CD14-positive monocyte (primary cell): ENCODE results near the gene RSPRY1. TPM values are rescaled to one million over a fixed set of nuclear protein-coding genes. Genes with fewer than 3 reads are reported as not detected.
A peak's percentile ranks its signal among the peaks of the same experiment; 100 is the strongest.
"Not testable (repeated sequence)": the region's sequence is repeated elsewhere in the genome, so short reads cannot be mapped to it uniquely, and the experiment has no call there.

Experiments used
- DNase-seq, 3 donors: peaks; one replicate each; pipeline ENCODE4 v3.0.0-alpha.2; 2011 to 2022
- H2AFZ ChIP-seq: 2 replicates; pipeline ENCODE4 v1.6.0; 2012; ENCODE audit warnings: mild to moderate bottlenecking, low read depth, low read length, inconsistent platforms; ENCODE audit not compliant: insufficient read depth, poor library complexity, severe bottlenecking
- H3K27ac ChIP-seq, 2 donors: 1 replicate in 1 of 2; 2 replicates in 1 of 2; pipeline ENCODE4 v1.5.1; 2012 to 2013; ENCODE audit warnings: low read length in 2 of 2, control low read depth in 1 of 2, inconsistent platforms in 1 of 2, low read depth in 1 of 2, mild to moderate bottlenecking in 1 of 2
- H3K27me3 ChIP-seq, 2 donors: one replicate each; pipeline versions ENCODE4 v1.6.0 to v1.6.1; 2011 to 2013; ENCODE audit warnings: low read length in 2 of 2; ENCODE audit not compliant: control insufficient read depth in 2 of 2, insufficient read depth in 2 of 2
- H3K36me3 ChIP-seq, 2 donors: replicated peaks in 1 of 2; 1 replicate in 1 of 2; 2 replicates in 1 of 2; pipeline versions ENCODE4 v1.5.1 to v1.6.1; 2012 to 2013; ENCODE audit warnings: low read length in 2 of 2, control low read depth in 1 of 2, inconsistent platforms in 1 of 2, mild to moderate bottlenecking in 1 of 2; ENCODE audit not compliant: insufficient read depth in 2 of 2, control insufficient read depth in 1 of 2
- H3K4me1 ChIP-seq, 2 donors: 1 replicate in 1 of 2; 2 replicates in 1 of 2; pipeline versions ENCODE4 v1.5.1 to v1.6.1; 2012 to 2013; ENCODE audit warnings: low read length in 2 of 2, control low read depth in 1 of 2, inconsistent platforms in 1 of 2, mild to moderate bottlenecking in 1 of 2, moderate library complexity in 1 of 2; ENCODE audit not compliant: insufficient read depth in 2 of 2, control insufficient read depth in 1 of 2
- H3K4me2 ChIP-seq: replicated peaks from 2 replicates; pipeline ENCODE3; 2012; ENCODE audit warnings: low read length, moderate library complexity, mild to moderate bottlenecking; ENCODE audit not compliant: poor library complexity, severe bottlenecking; ENCODE audit errors: extremely low read depth
- H3K4me3 ChIP-seq, 3 experiments: fragments of 200-600 bp in 1 of 3; sonication (generic) in 1 of 3; replicated peaks in 1 of 3; 1 replicate in 2 of 3; 2 replicates in 1 of 3; pipeline ENCODE4 v1.5.1; 2011 to 2013; ENCODE audit warnings: low read length in 3 of 3, mild to moderate bottlenecking in 3 of 3, control low read depth in 2 of 3, low read depth in 2 of 3, inconsistent platforms in 1 of 3, moderate library complexity in 1 of 3
- H3K79me2 ChIP-seq: 2 replicates; pipeline ENCODE4 v1.6.0; 2012; ENCODE audit warnings: mild to moderate bottlenecking, control low read depth, inconsistent platforms, low read length, moderate library complexity; ENCODE audit not compliant: insufficient read depth
- H3K9ac ChIP-seq: 2 replicates; pipeline ENCODE4 v1.6.0; 2017; ENCODE audit warnings: low read length, mild to moderate bottlenecking; ENCODE audit not compliant: insufficient read depth, poor library complexity, severe bottlenecking
- H3K9me3 ChIP-seq, 2 donors: replicated peaks in 1 of 2; 1 replicate in 1 of 2; 2 replicates in 1 of 2; pipeline versions ENCODE4 v1.5.1 to v1.6.1; 2012 to 2013; ENCODE audit warnings: low read length in 2 of 2, control low read depth in 1 of 2; ENCODE audit not compliant: control insufficient read depth in 1 of 2, insufficient read depth in 1 of 2
- H4K20me1 ChIP-seq: 2 replicates; pipeline ENCODE4 v1.6.0; 2012; ENCODE audit warnings: mild to moderate bottlenecking, low read length, control low read depth, moderate library complexity; ENCODE audit not compliant: insufficient read depth
- H3K27ac Mint-ChIP-seq, 7 donors: one replicate each; pipeline ENCODE4 v1.8.0; 2020; ENCODE audit warnings: mild to moderate bottlenecking in 7 of 7, mixed read lengths in 7 of 7, moderate library complexity in 6 of 7, inconsistent platforms in 2 of 7
- H3K27me3 Mint-ChIP-seq, 3 donors: one replicate each; pipeline ENCODE4 v1.8.0; 2021 to 2022; ENCODE audit warnings: low read depth in 3 of 3, mild to moderate bottlenecking in 3 of 3, mixed read lengths in 3 of 3, moderate library complexity in 3 of 3, inconsistent platforms in 1 of 3
- H3K36me3 Mint-ChIP-seq, 2 donors: one replicate each; pipeline ENCODE4 v1.8.0; 2020; ENCODE audit warnings: mixed read lengths in 2 of 2, inconsistent platforms in 1 of 2, mild to moderate bottlenecking in 1 of 2
- H3K4me1 Mint-ChIP-seq: one replicate; pipeline ENCODE4 v1.8.0; 2020; ENCODE audit warnings: mild to moderate bottlenecking, mixed read lengths
- H3K4me3 Mint-ChIP-seq, 2 donors: one replicate each; pipeline ENCODE4 v1.8.0; 2020; ENCODE audit warnings: mild to moderate bottlenecking in 2 of 2, mixed read lengths in 2 of 2, moderate library complexity in 1 of 2
- H3K9me3 Mint-ChIP-seq, 7 donors: one replicate each; pipeline ENCODE4 v1.8.0; 2020 to 2022; ENCODE audit warnings: mixed read lengths in 7 of 7, mild to moderate bottlenecking in 6 of 7, moderate library complexity in 6 of 7, inconsistent platforms in 2 of 7
- CTCF ChIP-seq: fragments of 200-600 bp; IDR thresholded peaks from one replicate; pipeline ENCODE4 v1.8.0; 2022; ENCODE audit warnings: antibody characterized with exemption, mild to moderate bottlenecking
- WGBS: methylation state at CpG from one replicate; pipeline ENCODE4 v1.1.5; 2013; ENCODE audit warnings: missing lambda C conversion rate; ENCODE audit not compliant: insufficient coverage; 5-methylcytosine and 5-hydroxymethylcytosine counted together
- intact Hi-C, 2 donors: fragments of 100-400 bp; cut with micrococcal nuclease; formaldehyde crosslinking; loops; one replicate each; pipeline versions ENCODE4 v1.15.0 to v1.15.1; 2023
- polyA plus RNA-seq, 3 donors: library from polyadenylated mRNA; depleted of rRNA in 1 of 3; unstranded in 2 of 3; stranded (reverse) in 1 of 3; fragments of 300-500 nt in 2 of 3; fragments of >200 nt in 1 of 3; fragmentation: Illumina TruSeq in 2 of 3; gene quantifications; 1 replicate in 2 of 3; 2 replicates in 1 of 3; pipeline ENCODE4 v1.2.3, GENCODE V29; 2012 to 2021

RSPRY1 gene
- polyA plus RNA-seq, 3 donors = 15.7 to 28.3 (median 21.3) TPM

- intact Hi-C loops = loop anchor here (5.0 to 10.0 kb wide), 5 partner anchors 58 to 582 kb away; partner anchors contain the start of genes ARL2BP (in 2 of the 2), CIAPIN1 (in 1 of the 2), COQ9 (in 1 of the 2) and HERPUD1 (in 1 of the 2)
- Histone ChIP-seq H3K9me3 (no peaks in the 10 kb centered on the region), H2AFZ (peak overlapping the region; percentile 90), H3K27me3 (no peaks in the 10 kb centered on the region), H3K4me1 (peaks cover 28 to 30% of the 10 kb centered on the region in 2 donors), H3K27ac (peak overlapping the region; percentile 72 to 93), H3K9ac (peak overlapping the region; percentile 97), H3K4me2 (peak overlapping the region; percentile 99), H3K36me3 (no peaks in the 10 kb centered on the region), H3K4me3 (peak overlapping the region; percentile 76 to 99 (median 92)), H4K20me1 (peaks cover 21% of the 10 kb centered on the region), H3K79me2 (peaks cover 98% of the 10 kb centered on the region)
- peak overlapping the region; percentile 100 for H3K4me3 Mint-ChIP-seq
- H3K27ac Mint-ChIP-seq = peak overlapping the region; percentile 92 to 98 (median 96)
- no peak for TF ChIP-seq CTCF
- peaks cover 4 to 10% of the 10 kb centered on the region in 2 donors for H3K36me3 Mint-ChIP-seq
- no peaks in the 10 kb centered on the region for H3K27me3 Mint-ChIP-seq
- H3K9me3 Mint-ChIP-seq = no peaks in the 10 kb centered on the region
- peak in 1 of 3 donors; percentile 37 for DNase-seq
- H3K4me1 Mint-ChIP-seq = peaks cover 44% of the 10 kb centered on the region
- 0% methylated on average over 15 of the region's 28 CpGs for WGBS
Measured at GRCh38 chr16:57186872-57187854, 1.0 kb downstream of the RSPRY1 start.

- H4K20me1 ChIP-seq = peaks cover 23% of the 10 kb centered on the region
Measured at GRCh38 chr16:57187902-57188710, 2.0 kb downstream of the RSPRY1 start.

More at GRCh38 chr16:57187902-57188710, 2.0 kb downstream of the RSPRY1 start:
- H3K27ac ChIP-seq = peak overlapping the region in 1 of 2 donors; percentile 93
- H3K36me3 ChIP-seq, H3K9me3 Mint-ChIP-seq, H3K9me3 ChIP-seq, DNase-seq, H3K9ac ChIP-seq, H2AFZ ChIP-seq, H3K27me3 ChIP-seq, H3K27me3 Mint-ChIP-seq, H3K36me3 Mint-ChIP-seq: not testable (repeated sequence)
- H3K4me1 ChIP-seq = peaks cover 28 to 30% of the 10 kb centered on the region in 2 donors
- 93% methylated on average over 3 of the region's 18 CpGs for WGBS
- intact Hi-C loops = loop anchor here (5.0 to 10.0 kb wide), 5 partner anchors 57 to 583 kb away; partner anchors contain the start of genes ARL2BP (in 2 of the 2), CIAPIN1 (in 1 of the 2), COQ9 (in 1 of the 2) and HERPUD1 (in 1 of the 2)
- H3K79me2 ChIP-seq = peaks cover 98% of the 10 kb centered on the region
- peak overlapping the region in 1 of 2 donors; percentile 51 for H3K4me3 Mint-ChIP-seq
- H3K4me3 ChIP-seq = peak overlapping the region in 1 of 3 experiments; percentile 99
- peaks cover 44% of the 10 kb centered on the region for H3K4me1 Mint-ChIP-seq
- peak overlapping the region; percentile 99 for H3K4me2 ChIP-seq
- H3K27ac Mint-ChIP-seq = peak overlapping the region in 1 of 7 donors; percentile 46
